Peyer's patch (tissue), 4 donors: ENCODE measurements around the gene PRDX4. TPM values are rescaled to one million over a fixed set of nuclear protein-coding genes. Genes with fewer than 3 reads are reported as not detected.

Experiments used
- DNase-seq, 3 donors: peaks; one replicate each; pipeline ENCODE4 v3.0.0-alpha.2; 2017 to 2019
- H3K27ac ChIP-seq, 4 donors: fragments of 200-600 bp; sonication (generic); one replicate each; pipeline ENCODE4 v1.5.1; 2016 to 2019
- H3K27me3 ChIP-seq, 2 donors: fragments of 200-600 bp; sonication (generic); one replicate each; pipeline ENCODE4 v1.5.1; 2019
- H3K36me3 ChIP-seq, 3 donors: fragments of 200-600 bp; sonication (generic); one replicate each; pipeline ENCODE4 v1.5.1; 2016 to 2019
- H3K4me1 ChIP-seq, 4 donors: fragments of 200-600 bp; sonication (generic); one replicate each; pipeline ENCODE4 v1.5.1; 2016 to 2019
- H3K4me3 ChIP-seq, 4 donors: fragments of 200-600 bp; sonication (generic); 1 replicate in 3 of 4; 2 replicates in 1 of 4; pipeline ENCODE4 v1.5.1; 2016 to 2019; ENCODE audit warnings: mild to moderate bottlenecking in 1 of 4
- H3K9me3 ChIP-seq, 4 donors: fragments of 200-600 bp; sonication (generic); one replicate each; pipeline ENCODE4 v1.5.1; 2016 to 2019; ENCODE audit warnings: mild to moderate bottlenecking in 1 of 4
- CTCF ChIP-seq, 6 experiments: fragments of 450-650 bp in 4 of 6; fragments of 200-600 bp in 2 of 6; sonication (generic) in 1 of 6; IDR thresholded peaks; one replicate each; pipeline ENCODE4 v1.5.1; 2017 to 2019; ENCODE audit warnings: antibody characterized with exemption in 6 of 6, mild to moderate bottlenecking in 3 of 6, moderate library complexity in 1 of 6
- POLR2A ChIP-seq, 2 donors: fragments of 450-650 bp; IDR thresholded peaks; one replicate each; pipeline ENCODE4 v1.5.1; 2017; ENCODE audit warnings: antibody characterized with exemption in 2 of 2, mild to moderate bottlenecking in 2 of 2, moderate library complexity in 2 of 2
- total RNA-seq, 4 donors: library from RNA; depleted of rRNA; stranded (reverse); fragments of >200 nt; gene quantifications; one replicate each; pipeline ENCODE4 v1.1.0, GENCODE V29; 2016

PRDX4 gene
- total RNA-seq, 4 donors from 2014 or later: 5.8 to 33.0 (median 30.8) TPM

GRCh38 chrX:23732704-23733103 lies 65.4 kb downstream of the PRDX4 start:
- Histone ChIP-seq H3K9me3 (no peaks in the 10 kb centered on the region), H3K4me3 (no peak overlapping the region), H3K27ac (no peak overlapping the region), H3K27me3 (no peaks in the 10 kb centered on the region), H3K36me3 (no peaks in the 10 kb centered on the region), H3K4me1 (no peaks in the 10 kb centered on the region)
- no peak for TF ChIP-seq POLR2A (IDR thresholded peaks at IDR 0.05)
- TF ChIP-seq CTCF (IDR thresholded peaks at IDR 0.05): no peak
- no peak for DNase-seq

Other genes starting within 250 kb of the PRDX4 start
- gene ACOT9, start 75.8 kb downstream of the PRDX4 start, total RNA-seq: 10 to 100 TPM; 24.7 to 29.8 (median 28.6) TPM
- gene SAT1, start 115.7 kb downstream of the PRDX4 start, total RNA-seq: 100 to 1,000 TPM; 796 to 836 (median 832) TPM
- 10 to 100 TPM; 12.1 to 20.6 (median 17.8) TPM for gene APOO, start 240.4 kb downstream of the PRDX4 start, total RNA-seq
- under 1 TPM in 1 of 4 donors, not detected in 3; 0.53 TPM for gene CXorf58, start 240.5 kb downstream of the PRDX4 start, total RNA-seq